AG04450 (cell line): ENCODE results near the gene ORC5. TPM values are rescaled to one million over a fixed set of nuclear protein-coding genes. Genes with fewer than 3 reads are reported as not detected.
"Not testable (repeated sequence)": the region's sequence is repeated elsewhere in the genome, so short reads cannot be mapped to it uniquely, and the experiment has no call there.

Experiments used
- CTCF ChIA-PET: fragments of 300-600, 350-600 bp; formaldehyde crosslinking; extraction: SDS; loops from one replicate; lab custom pipeline; 2022; ENCODE audit warnings: antibody characterized with exemption, inconsistent platforms; lab: Charles Lee
- POLR2A ChIA-PET: fragments of 350-600 bp; formaldehyde crosslinking; extraction: SDS; loops from one replicate; lab custom pipeline; 2021; ENCODE audit warnings: antibody characterized with exemption, inconsistent platforms; lab: Yijun Ruan, JAX
- DNase-seq: peaks from one replicate; pipeline ENCODE4 v3.0.0-alpha.2; 2011; ENCODE audit warnings: low read depth, low spot score
- H3K27ac ChIP-seq: one replicate; pipeline ENCODE4 v1.5.1; 2012; ENCODE audit warnings: low read depth, low read length, control low read depth
- H3K27me3 ChIP-seq: one replicate; pipeline ENCODE4 v1.6.0; 2012; ENCODE audit warnings: low read length; ENCODE audit not compliant: control insufficient read depth, insufficient read depth
- H3K4me3 ChIP-seq: 2 replicates; pipeline ENCODE4 v1.5.1; 2011; ENCODE audit warnings: mild to moderate bottlenecking, low read depth, low read length, control low read depth
- H3K9me3 ChIP-seq: 2 replicates; pipeline ENCODE4 v1.5.1; 2012; ENCODE audit warnings: low read length; ENCODE audit not compliant: control insufficient read depth, insufficient read depth
- CTCF ChIP-seq: IDR thresholded peaks from 2 replicates; pipeline ENCODE4 v1.5.1; 2011; ENCODE audit warnings: low read depth, low read length, control low read depth, inconsistent platforms
- polyA plus RNA-seq: library from polyadenylated mRNA; depleted of rRNA; stranded (reverse); fragments of >200 nt; gene quantifications from 2 replicates; pipeline ENCODE4 v1.2.3, GENCODE V29; 2011

Gene ORC5
- polyA plus RNA-seq, 1 experiment, result 8.5 TPM

GRCh38 chr7:104198673-104199278 lies 9.0 kb downstream of the ORC5 start:
- TF ChIP-seq CTCF, result no peak
- Histone ChIP-seq H3K27ac (no peak overlapping the region), H3K27me3 (no peaks in the 10 kb centered on the region), H3K4me3 (no peak overlapping the region), H3K9me3 (peaks cover 3% of the 10 kb centered on the region)
- ChIA-PET CTCF (no interaction called here), POLR2A (no interaction called here)
- DNase-seq, result no peak

GRCh38 chr7:104196161-104196560 lies 11.7 kb downstream of the ORC5 start:
- POLR2A ChIA-PET, result no interaction called here

GRCh38 chr7:104192434-104192833 lies 15.4 kb downstream of the ORC5 start:
- POLR2A ChIA-PET, result no interaction called here
- no peak for TF ChIP-seq CTCF
- CTCF ChIA-PET, result interaction anchor here (0.6 to 1.1 kb wide), 4 partner anchors 39 to 656 kb away, joined by 3 to 5 read pairs (median 3); no protein-coding TSS in a partner anchor

More at GRCh38 chr7:104196161-104196560, 11.7 kb downstream of the ORC5 start:
- TF ChIP-seq CTCF, result no peak
- CTCF ChIA-PET, result interaction anchor here (0.7 kb wide), 1 partner anchor 20 kb away, joined by 3 read pairs; no protein-coding TSS in a partner anchor
- no peak for DNase-seq
- no peaks in the 10 kb centered on the region for H3K27me3 ChIP-seq
- no peak overlapping the region for H3K27ac ChIP-seq
- H3K9me3 ChIP-seq, result peaks cover 3% of the 10 kb centered on the region
- H3K4me3 ChIP-seq, result no peak overlapping the region

GRCh38 chr7:104185346-104185745 lies 22.5 kb downstream of the ORC5 start:
- TF ChIP-seq CTCF, result no peak
- ChIA-PET POLR2A (no interaction called here), CTCF (no interaction called here)
- H3K9me3 ChIP-seq, result peaks cover 4% of the 10 kb centered on the region; the same call in 1 of the 2 replicates
- H3K27me3 ChIP-seq, result no peaks in the 10 kb centered on the region
- DNase-seq, result no peak
- H3K4me3 ChIP-seq, result no peak overlapping the region
- H3K27ac ChIP-seq, result no peak overlapping the region

More at GRCh38 chr7:104192434-104192833, 15.4 kb downstream of the ORC5 start:
- H3K4me3 ChIP-seq, result no peak overlapping the region
- no peaks in the 10 kb centered on the region for H3K27me3 ChIP-seq
- no peak for DNase-seq
- no peaks in the 10 kb centered on the region for H3K9me3 ChIP-seq
- H3K27ac ChIP-seq, result no peak overlapping the region

- POLR2A ChIA-PET, result no interaction called here
- Histone ChIP-seq H3K27ac (no peak overlapping the region), H3K27me3 (no peaks in the 10 kb centered on the region), H3K9me3 (peaks cover 4% of the 10 kb centered on the region; the same call in 1 of the 2 replicates), H3K4me3 (no peak overlapping the region)
- CTCF ChIA-PET, result no interaction called here
- no peak for DNase-seq
- no peak for TF ChIP-seq CTCF
These were observed 28.6 kb downstream of the ORC5 start for GRCh38 chr7:104179178-104179577.

- DNase-seq, H3K27me3 ChIP-seq, H3K4me3 ChIP-seq, H3K9me3 ChIP-seq, POLR2A ChIA-PET, H3K27ac ChIP-seq: not testable (repeated sequence)
- CTCF ChIA-PET, result interaction anchor here (1.1 kb wide), 1 partner anchor 654 kb away, joined by 3 read pairs; no protein-coding TSS in a partner anchor
These were observed 30.2 kb downstream of the ORC5 start for GRCh38 chr7:104177565-104178083.
